ENCODE results near the gene MAPK10.

Gene MAPK10

DNA sequence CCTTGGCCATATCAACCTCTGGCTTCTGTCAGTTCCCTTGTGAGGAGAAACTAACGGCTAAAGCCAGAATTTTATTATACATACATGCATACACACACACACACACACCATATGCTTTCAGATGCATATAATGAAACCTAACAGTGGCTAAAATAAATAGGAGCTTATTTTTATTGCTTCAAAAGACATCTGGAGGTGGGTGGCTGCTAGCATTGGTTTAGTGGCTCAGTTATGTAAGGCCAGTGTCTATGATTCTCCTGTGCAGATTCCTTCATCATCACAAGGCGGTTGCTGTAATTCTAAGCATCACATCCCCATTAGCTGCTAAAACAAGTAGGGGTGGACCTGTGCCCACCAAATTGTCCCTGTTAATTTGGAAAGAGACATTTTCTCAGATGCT is 110.8 kb downstream of the MAPK10 start:
- Histone ChIP-seq H3K4me1 (ENCODE audit: control insufficient read depth, insufficient read depth, low read length) (no peaks in the 10 kb centered on the region), H3K9me3 (ENCODE audit: control insufficient read depth in 2 of 2, low read length in 2 of 2) (peaks cover 0 to 2% of the 10 kb centered on the region in 2 donors), H3K27me3 (ENCODE audit: control insufficient read depth in 1 of 2, insufficient read depth in 2 of 2, low read length in 2 of 2) (no peaks in the 10 kb centered on the region), H3K27ac (ENCODE audit: low read length) (no peak overlapping the region), H3K4me3 (ENCODE audit: low read length in 2 of 2) (no peak overlapping the region), H3K36me3 (ENCODE audit: control insufficient read depth in 2 of 2, insufficient read depth in 2 of 2, low read length in 2 of 2) (no peaks in the 10 kb centered on the region), H3K9ac (ENCODE audit: low read length in 2 of 2) (no peak overlapping the region)

DNA sequence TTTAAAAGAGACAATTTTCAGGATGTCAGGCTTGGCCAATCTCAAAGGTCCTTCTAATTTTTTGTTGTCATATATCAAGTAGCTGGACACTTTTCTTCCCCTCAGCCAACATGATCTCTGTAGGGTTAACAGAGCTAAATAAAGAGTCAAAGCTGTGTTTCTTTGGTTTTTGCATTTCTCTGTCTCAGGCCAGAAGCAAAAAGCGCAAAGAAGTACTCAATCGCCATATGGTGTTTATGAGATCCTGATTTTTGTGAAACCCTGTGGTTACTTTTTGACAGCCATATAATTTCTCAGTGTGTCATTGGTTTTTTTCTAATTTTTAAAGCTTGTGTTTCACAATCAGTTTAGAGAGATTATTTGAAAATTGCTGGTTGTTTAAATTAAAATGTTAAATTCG is 111.9 kb downstream of the MAPK10 start:
- H3K9ac ChIP-seq (ENCODE audit: low read length in 2 of 2) = no peak overlapping the region
- peaks cover 0 to 2% of the 10 kb centered on the region in 2 donors for H3K9me3 ChIP-seq (ENCODE audit: control insufficient read depth in 2 of 2, low read length in 2 of 2)
- H3K36me3 ChIP-seq (ENCODE audit: control insufficient read depth in 2 of 2, insufficient read depth in 2 of 2, low read length in 2 of 2) = no peaks in the 10 kb centered on the region
- H3K4me3 ChIP-seq (ENCODE audit: low read length in 2 of 2) = no peak overlapping the region
- no peaks in the 10 kb centered on the region for H3K4me1 ChIP-seq (ENCODE audit: control insufficient read depth, insufficient read depth, low read length)
- no peaks in the 10 kb centered on the region for H3K27me3 ChIP-seq (ENCODE audit: control insufficient read depth in 1 of 2, insufficient read depth in 2 of 2, low read length in 2 of 2)
- H3K27ac ChIP-seq (ENCODE audit: low read length) = no peak overlapping the region

GRCh38 chr4:86247320-86247719 is 112.5 kb downstream of the MAPK10 start:
- no peaks in the 10 kb centered on the region for H3K4me1 ChIP-seq (ENCODE audit: control insufficient read depth, insufficient read depth, low read length)
- H3K27me3 ChIP-seq (ENCODE audit: control insufficient read depth in 1 of 2, insufficient read depth in 2 of 2, low read length in 2 of 2) = no peaks in the 10 kb centered on the region
- no peak overlapping the region for H3K27ac ChIP-seq (ENCODE audit: low read length)
- no peaks in the 10 kb centered on the region for H3K36me3 ChIP-seq (ENCODE audit: control insufficient read depth in 2 of 2, insufficient read depth in 2 of 2, low read length in 2 of 2)
- no peak overlapping the region for H3K4me3 ChIP-seq (ENCODE audit: low read length in 2 of 2)
- peaks cover 0 to 6% of the 10 kb centered on the region in 2 donors for H3K9me3 ChIP-seq (ENCODE audit: control insufficient read depth in 2 of 2, low read length in 2 of 2)
- no peak overlapping the region for H3K9ac ChIP-seq (ENCODE audit: low read length in 2 of 2)

- H3K27me3 ChIP-seq (ENCODE audit: control insufficient read depth in 1 of 2, insufficient read depth in 2 of 2, low read length in 2 of 2) = no peaks in the 10 kb centered on the region
- H3K4me3 ChIP-seq (ENCODE audit: low read length in 2 of 2) = no peak overlapping the region
- H3K27ac ChIP-seq (ENCODE audit: low read length) = no peak overlapping the region
- peaks cover 0 to 3% of the 10 kb centered on the region in 2 donors for H3K9me3 ChIP-seq (ENCODE audit: control insufficient read depth in 2 of 2, low read length in 2 of 2)
- H3K36me3 ChIP-seq (ENCODE audit: control insufficient read depth in 2 of 2, insufficient read depth in 2 of 2, low read length in 2 of 2) = no peaks in the 10 kb centered on the region
- H3K9ac ChIP-seq (ENCODE audit: low read length in 2 of 2) = no peak overlapping the region
- no peaks in the 10 kb centered on the region for H3K4me1 ChIP-seq (ENCODE audit: control insufficient read depth, insufficient read depth, low read length)
Observed at GRCh38 chr4:86243750-86244149, 116.1 kb downstream of the MAPK10 start.

- H3K4me1 ChIP-seq (ENCODE audit: control insufficient read depth, insufficient read depth, low read length) = no peaks in the 10 kb centered on the region
- no peaks in the 10 kb centered on the region for H3K36me3 ChIP-seq (ENCODE audit: control insufficient read depth in 2 of 2, insufficient read depth in 2 of 2, low read length in 2 of 2)
- H3K27me3 ChIP-seq (ENCODE audit: control insufficient read depth in 1 of 2, insufficient read depth in 2 of 2, low read length in 2 of 2) = no peaks in the 10 kb centered on the region
- no peak overlapping the region for H3K27ac ChIP-seq (ENCODE audit: low read length)
- H3K4me3 ChIP-seq (ENCODE audit: low read length in 2 of 2) = no peak overlapping the region
- H3K9me3 ChIP-seq (ENCODE audit: control insufficient read depth in 2 of 2, low read length in 2 of 2) = peaks cover 0 to 3% of the 10 kb centered on the region in 2 donors
- no peak overlapping the region for H3K9ac ChIP-seq (ENCODE audit: low read length in 2 of 2)
Observed at GRCh38 chr4:86242677-86243076, 117.2 kb downstream of the MAPK10 start.

DNA sequence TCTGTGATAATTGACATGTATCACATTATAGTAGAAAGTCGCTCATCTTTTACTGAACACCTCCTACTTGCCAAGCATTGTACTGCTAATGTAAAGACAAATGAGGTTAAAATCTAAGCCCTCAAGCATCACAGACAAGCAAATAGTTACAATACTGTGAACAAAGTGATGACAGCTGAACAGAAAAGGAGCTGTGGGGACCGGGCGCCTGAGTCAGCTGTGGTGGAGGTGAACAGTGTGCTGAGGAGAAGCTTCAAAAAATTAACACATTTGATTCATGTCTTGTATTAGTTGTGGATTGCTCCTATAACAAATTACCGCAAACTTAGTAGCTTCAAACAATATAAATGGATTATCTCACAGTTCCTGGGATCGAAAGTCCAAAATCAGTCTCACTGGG is 124.3 kb downstream of the MAPK10 start:
- no peaks in the 10 kb centered on the region for H3K4me1 ChIP-seq (ENCODE audit: control insufficient read depth, insufficient read depth, low read length)
- H3K4me3 ChIP-seq (ENCODE audit: low read length in 2 of 2) = no peak overlapping the region
- H3K9ac ChIP-seq (ENCODE audit: low read length in 2 of 2) = no peak overlapping the region
- H3K27ac ChIP-seq (ENCODE audit: low read length) = no peak overlapping the region
- H3K9me3 ChIP-seq (ENCODE audit: control insufficient read depth in 2 of 2, low read length in 2 of 2) = no peaks in the 10 kb centered on the region
- no peaks in the 10 kb centered on the region for H3K27me3 ChIP-seq (ENCODE audit: control insufficient read depth in 1 of 2, insufficient read depth in 2 of 2, low read length in 2 of 2)
- H3K36me3 ChIP-seq (ENCODE audit: control insufficient read depth in 2 of 2, insufficient read depth in 2 of 2, low read length in 2 of 2) = no peaks in the 10 kb centered on the region

- Histone ChIP-seq H3K9me3 (ENCODE audit: control insufficient read depth in 2 of 2, low read length in 2 of 2) (no peaks in the 10 kb centered on the region), H3K4me3 (ENCODE audit: low read length in 2 of 2) (no peak overlapping the region), H3K27me3 (ENCODE audit: control insufficient read depth in 1 of 2, insufficient read depth in 2 of 2, low read length in 2 of 2) (no peaks in the 10 kb centered on the region), H3K4me1 (ENCODE audit: control insufficient read depth, insufficient read depth, low read length) (no peaks in the 10 kb centered on the region), H3K36me3 (ENCODE audit: control insufficient read depth in 2 of 2, insufficient read depth in 2 of 2, low read length in 2 of 2) (no peaks in the 10 kb centered on the region), H3K27ac (ENCODE audit: low read length) (no peak overlapping the region), H3K9ac (ENCODE audit: low read length in 2 of 2) (no peak overlapping the region)
Observed at GRCh38 chr4:86233681-86234080, 126.2 kb downstream of the MAPK10 start.

DNA sequence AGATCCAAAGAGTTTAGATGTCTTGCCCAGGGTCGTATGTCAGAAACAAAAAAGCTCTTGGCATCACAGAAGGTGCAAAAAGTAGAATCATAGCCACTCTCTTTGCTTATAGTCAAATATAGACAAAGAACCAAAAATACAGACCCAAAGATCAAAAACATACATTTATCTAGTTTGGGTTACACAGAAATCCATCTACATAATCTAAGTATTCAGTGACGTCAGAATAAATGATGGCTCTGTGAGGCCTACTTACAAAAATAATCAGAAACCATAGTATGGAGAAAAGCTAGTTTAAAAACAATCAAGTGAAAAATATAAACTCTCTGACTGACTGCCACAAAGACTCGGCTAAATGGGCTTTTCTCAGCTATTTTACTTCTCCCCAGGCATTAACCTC is 126.8 kb downstream of the MAPK10 start:
- H3K36me3 ChIP-seq (ENCODE audit: control insufficient read depth in 2 of 2, insufficient read depth in 2 of 2, low read length in 2 of 2) = no peaks in the 10 kb centered on the region
- no peak overlapping the region for H3K9ac ChIP-seq (ENCODE audit: low read length in 2 of 2)
- no peak overlapping the region for H3K4me3 ChIP-seq (ENCODE audit: low read length in 2 of 2)
- H3K4me1 ChIP-seq (ENCODE audit: control insufficient read depth, insufficient read depth, low read length) = no peaks in the 10 kb centered on the region
- no peaks in the 10 kb centered on the region for H3K27me3 ChIP-seq (ENCODE audit: control insufficient read depth in 1 of 2, insufficient read depth in 2 of 2, low read length in 2 of 2)
- H3K27ac ChIP-seq (ENCODE audit: low read length) = no peak overlapping the region
- H3K9me3 ChIP-seq (ENCODE audit: control insufficient read depth in 2 of 2, low read length in 2 of 2) = no peaks in the 10 kb centered on the region

- no peak overlapping the region for H3K4me3 ChIP-seq (ENCODE audit: low read length in 2 of 2)
- no peaks in the 10 kb centered on the region for H3K4me1 ChIP-seq (ENCODE audit: control insufficient read depth, insufficient read depth, low read length)
- H3K27ac ChIP-seq (ENCODE audit: low read length) = no peak overlapping the region
Observed at GRCh38 chr4:86223472-86223871, 136.4 kb downstream of the MAPK10 start.

DNA sequence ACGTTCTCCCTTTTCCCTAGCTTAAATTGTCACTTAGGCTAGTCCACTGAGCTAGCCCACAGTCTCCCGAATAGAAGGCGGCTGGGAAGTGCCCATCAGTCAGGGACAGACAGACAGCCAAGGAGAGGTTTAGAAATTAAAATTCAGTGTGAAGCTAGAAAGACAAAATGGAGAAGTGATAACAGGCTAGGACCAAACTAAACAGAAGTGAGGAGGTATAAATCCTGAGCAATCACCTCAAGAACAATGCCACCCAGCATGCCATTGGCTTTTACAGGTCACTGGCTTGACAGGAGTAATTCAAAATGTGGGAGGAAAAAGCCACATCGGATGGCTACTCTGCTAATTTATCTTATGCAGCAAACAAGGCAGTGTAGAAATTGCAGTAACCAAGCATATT is 138.9 kb downstream of the MAPK10 start:
- Histone ChIP-seq H3K9ac (ENCODE audit: low read length in 2 of 2) (no peak overlapping the region), H3K27ac (ENCODE audit: low read length) (no peak overlapping the region), H3K4me3 (ENCODE audit: low read length in 2 of 2) (no peak overlapping the region), H3K27me3 (ENCODE audit: control insufficient read depth in 1 of 2, insufficient read depth in 2 of 2, low read length in 2 of 2) (no peaks in the 10 kb centered on the region), H3K4me1 (ENCODE audit: control insufficient read depth, insufficient read depth, low read length) (no peaks in the 10 kb centered on the region), H3K9me3 (ENCODE audit: control insufficient read depth in 2 of 2, low read length in 2 of 2) (no peaks in the 10 kb centered on the region), H3K36me3 (ENCODE audit: control insufficient read depth in 2 of 2, insufficient read depth in 2 of 2, low read length in 2 of 2) (no peaks in the 10 kb centered on the region)

More at GRCh38 chr4:86223472-86223871, 136.4 kb downstream of the MAPK10 start:
- Histone ChIP-seq H3K36me3 (ENCODE audit: control insufficient read depth in 2 of 2, insufficient read depth in 2 of 2, low read length in 2 of 2) (no peaks in the 10 kb centered on the region), H3K27me3 (ENCODE audit: control insufficient read depth in 1 of 2, insufficient read depth in 2 of 2, low read length in 2 of 2) (no peaks in the 10 kb centered on the region), H3K9me3 (ENCODE audit: control insufficient read depth in 2 of 2, low read length in 2 of 2) (no peaks in the 10 kb centered on the region), H3K9ac (ENCODE audit: low read length in 2 of 2) (no peak overlapping the region)

GRCh38 chr4:86220121-86220520 is 139.7 kb downstream of the MAPK10 start:
- Histone ChIP-seq H3K4me3 (ENCODE audit: low read length in 2 of 2) (no peak overlapping the region), H3K4me1 (ENCODE audit: control insufficient read depth, insufficient read depth, low read length) (no peaks in the 10 kb centered on the region), H3K27me3 (ENCODE audit: control insufficient read depth in 1 of 2, insufficient read depth in 2 of 2, low read length in 2 of 2) (no peaks in the 10 kb centered on the region), H3K9me3 (ENCODE audit: control insufficient read depth in 2 of 2, low read length in 2 of 2) (no peaks in the 10 kb centered on the region), H3K36me3 (ENCODE audit: control insufficient read depth in 2 of 2, insufficient read depth in 2 of 2, low read length in 2 of 2) (no peaks in the 10 kb centered on the region), H3K9ac (ENCODE audit: low read length in 2 of 2) (no peak overlapping the region), H3K27ac (ENCODE audit: low read length) (no peak overlapping the region)
